Measurements from ENCODE around the gene DLG4.
A peak's percentile ranks its signal among the peaks of the same experiment; 100 is the strongest.

DLG4 gene

DNA sequence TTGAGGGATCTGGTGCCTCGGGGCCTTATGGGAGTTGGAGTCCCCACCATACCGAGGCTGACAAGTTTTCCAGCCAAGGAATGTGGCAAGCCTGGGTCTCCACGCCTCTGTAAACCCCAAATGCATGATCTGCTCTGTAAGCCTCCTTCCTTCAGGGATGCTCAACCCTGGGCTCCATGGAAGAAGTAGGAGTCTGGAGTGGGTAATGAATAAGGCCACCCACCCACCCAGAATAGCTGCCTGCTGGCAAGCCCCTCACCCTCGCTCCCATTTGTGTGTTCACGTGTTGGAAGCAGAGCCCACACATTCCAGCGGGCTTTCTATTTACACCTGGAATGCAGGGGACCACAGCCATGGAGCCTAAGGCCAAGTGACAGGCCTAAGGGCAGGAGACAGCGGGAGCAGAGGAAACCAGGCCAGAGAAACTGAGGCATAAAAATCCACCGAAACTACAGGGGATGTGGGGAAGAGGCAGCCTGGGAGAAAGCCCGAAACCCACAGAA, 4.4 kb downstream of the DLG4 start:
- no peak for TF ChIP-seq EZH2phosphoT487 (IDR thresholded peaks at IDR 0.05; ENCODE audit: borderline replicate concordance)
- TF ChIP-seq, protein P1, sequence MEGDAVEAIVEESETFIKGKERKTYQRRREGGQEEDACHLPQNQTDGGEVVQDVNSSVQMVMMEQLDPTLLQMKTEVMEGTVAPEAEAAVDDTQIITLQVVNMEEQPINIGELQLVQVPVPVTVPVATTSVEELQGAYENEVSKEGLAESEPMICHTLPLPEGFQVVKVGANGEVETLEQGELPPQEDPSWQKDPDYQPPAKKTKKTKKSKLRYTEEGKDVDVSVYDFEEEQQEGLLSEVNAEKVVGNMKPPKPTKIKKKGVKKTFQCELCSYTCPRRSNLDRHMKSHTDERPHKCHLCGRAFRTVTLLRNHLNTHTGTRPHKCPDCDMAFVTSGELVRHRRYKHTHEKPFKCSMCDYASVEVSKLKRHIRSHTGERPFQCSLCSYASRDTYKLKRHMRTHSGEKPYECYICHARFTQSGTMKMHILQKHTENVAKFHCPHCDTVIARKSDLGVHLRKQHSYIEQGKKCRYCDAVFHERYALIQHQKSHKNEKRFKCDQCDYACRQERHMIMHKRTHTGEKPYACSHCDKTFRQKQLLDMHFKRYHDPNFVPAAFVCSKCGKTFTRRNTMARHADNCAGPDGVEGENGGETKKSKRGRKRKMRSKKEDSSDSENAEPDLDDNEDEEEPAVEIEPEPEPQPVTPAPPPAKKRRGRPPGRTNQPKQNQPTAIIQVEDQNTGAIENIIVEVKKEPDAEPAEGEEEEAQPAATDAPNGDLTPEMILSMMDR (conservative IDR thresholded peaks at IDR 0.05; ENCODE audit: low read length) = no peak
- no peaks in the 10 kb centered on the region for H3K9me2 ChIP-seq (replicated peaks; ENCODE audit: low read depth, low read length)
- peak overlapping the region; percentile 80 for H3K4me3 ChIP-seq (ENCODE audit: low read length, poor library complexity, severe bottlenecking)
- peaks cover 6% of the 10 kb centered on the region for H4K20me1 ChIP-seq (ENCODE audit: insufficient read depth, low read length, poor library complexity, severe bottlenecking)
- no peaks in the 10 kb centered on the region for H3K36me3 ChIP-seq (ENCODE audit: insufficient read depth, low read length)
- H3K79me2 ChIP-seq (ENCODE audit: insufficient read depth, low read length) = peaks cover 31% of the 10 kb centered on the region
- H3K4me1 ChIP-seq (ENCODE audit: insufficient read depth, low read length, poor library complexity, severe bottlenecking) = peaks cover 50% of the 10 kb centered on the region
- peak overlapping the region; percentile 59 for H3K9ac ChIP-seq (ENCODE audit: low read depth, low read length, poor library complexity, severe bottlenecking)
- no peaks in the 10 kb centered on the region for H3K9me3 ChIP-seq (ENCODE audit: insufficient read depth, low read depth, low read length)
- no peaks in the 10 kb centered on the region for H3K27me3 ChIP-seq (ENCODE audit: insufficient read depth, low read length, poor library complexity, severe bottlenecking)
- peaks cover 3% of the 10 kb centered on the region; the same call in 1 of the 2 replicates for H3F3A ChIP-seq (ENCODE audit: low read depth)
- no peak overlapping the region for H2AFZ ChIP-seq (ENCODE audit: low read length)
- peak overlapping the region; percentile 95 for H3K4me2 ChIP-seq (ENCODE audit: low read depth, low read length, poor library complexity, severe bottlenecking)

- Histone ChIP-seq H3K4me1 (ENCODE audit: insufficient read depth, low read length, poor library complexity, severe bottlenecking) (peaks cover 49% of the 10 kb centered on the region), H4K20me1 (ENCODE audit: insufficient read depth, low read length, poor library complexity, severe bottlenecking) (peaks cover 6% of the 10 kb centered on the region), H3K4me2 (ENCODE audit: low read depth, low read length, poor library complexity, severe bottlenecking) (peak overlapping the region; percentile 95), H3K36me3 (ENCODE audit: insufficient read depth, low read length) (no peaks in the 10 kb centered on the region), H3K79me2 (ENCODE audit: insufficient read depth, low read length) (peaks cover 29% of the 10 kb centered on the region), H2AFZ (ENCODE audit: low read length) (no peak overlapping the region; the same call in 1 of the 2 replicates), H3K4me3 (ENCODE audit: low read length, poor library complexity, severe bottlenecking) (peak overlapping the region; percentile 80), H3K9me3 (ENCODE audit: insufficient read depth, low read depth, low read length) (no peaks in the 10 kb centered on the region), H3K9ac (ENCODE audit: low read depth, low read length, poor library complexity, severe bottlenecking) (peak overlapping the region; percentile 64), H3K9me2 (replicated peaks; ENCODE audit: low read depth, low read length) (no peaks in the 10 kb centered on the region), H3K27me3 (ENCODE audit: insufficient read depth, low read length, poor library complexity, severe bottlenecking) (no peaks in the 10 kb centered on the region), H3F3A (ENCODE audit: low read depth) (peaks cover 3% of the 10 kb centered on the region; the same call in 1 of the 2 replicates)
- TF ChIP-seq, protein P1 (conservative IDR thresholded peaks at IDR 0.05; ENCODE audit: low read length) = peak; percentile 67
- TF ChIP-seq EZH2phosphoT487 (IDR thresholded peaks at IDR 0.05; ENCODE audit: borderline replicate concordance) = no peak
These were observed 5.1 kb downstream of the DLG4 start for GRCh38 chr17:7214300-7215135.

- Histone ChIP-seq H2AFZ (ENCODE audit: low read length) (no peak overlapping the region), H3F3A (ENCODE audit: low read depth) (peaks cover 3% of the 10 kb centered on the region; the same call in 1 of the 2 replicates), H3K4me2 (ENCODE audit: low read depth, low read length, poor library complexity, severe bottlenecking) (peak overlapping the region; percentile 95), H3K4me3 (ENCODE audit: low read length, poor library complexity, severe bottlenecking) (peak overlapping the region; percentile 80), H3K36me3 (ENCODE audit: insufficient read depth, low read length) (no peaks in the 10 kb centered on the region), H4K20me1 (ENCODE audit: insufficient read depth, low read length, poor library complexity, severe bottlenecking) (peaks cover 6% of the 10 kb centered on the region), H3K9me2 (replicated peaks; ENCODE audit: low read depth, low read length) (no peaks in the 10 kb centered on the region), H3K9ac (ENCODE audit: low read depth, low read length, poor library complexity, severe bottlenecking) (peak overlapping the region; percentile 48), H3K79me2 (ENCODE audit: insufficient read depth, low read length) (peaks cover 29% of the 10 kb centered on the region), H3K4me1 (ENCODE audit: insufficient read depth, low read length, poor library complexity, severe bottlenecking) (peaks cover 43% of the 10 kb centered on the region), H3K9me3 (ENCODE audit: insufficient read depth, low read depth, low read length) (no peaks in the 10 kb centered on the region), H3K27me3 (ENCODE audit: insufficient read depth, low read length, poor library complexity, severe bottlenecking) (no peaks in the 10 kb centered on the region)
- TF ChIP-seq EZH2phosphoT487 (IDR thresholded peaks at IDR 0.05; ENCODE audit: borderline replicate concordance) = no peak
- TF ChIP-seq, protein P1 (conservative IDR thresholded peaks at IDR 0.05; ENCODE audit: low read length) = peak; percentile 89
These were observed 5.7 kb downstream of the DLG4 start for GRCh38 chr17:7213895-7214299.

Measured in Loucy (cell line).